H1 (cell line): Measurements from ENCODE around the gene MAP3K6. TPM values are rescaled to one million over a fixed set of nuclear protein-coding genes. Genes with fewer than 3 reads are reported as not detected.

Experiments
- CEBPB ChIP-seq: IDR thresholded peaks from 2 replicates; pipeline ENCODE4 v1.6.1; 2012; ENCODE audit warnings: low read depth, low read length
- E2F6 ChIP-seq: IDR thresholded peaks from 2 replicates; pipeline ENCODE4 v1.6.1; 2012; ENCODE audit warnings: inconsistent platforms
- FOSL1 ChIP-seq: IDR thresholded peaks from 2 replicates; pipeline ENCODE4 v1.6.1; 2011; ENCODE audit warnings: mild to moderate bottlenecking, low read depth, low read length, moderate library complexity; ENCODE audit not compliant: insufficient read depth
- JUND ChIP-seq: IDR thresholded peaks from 2 replicates; pipeline ENCODE4 v1.6.1; 2011; ENCODE audit warnings: mild to moderate bottlenecking, improper control_type of control experiment, low read length
- RFX5 ChIP-seq: IDR thresholded peaks from 2 replicates; pipeline ENCODE4 v1.6.1; 2011; ENCODE audit warnings: low read depth, low read length, improper control_type of control experiment, borderline replicate concordance
- RXRA ChIP-seq: IDR thresholded peaks from 2 replicates; pipeline ENCODE4 v1.6.1; 2011; ENCODE audit warnings: low read depth, mild to moderate bottlenecking, low read length, moderate library complexity; ENCODE audit not compliant: insufficient read depth
- SUZ12 ChIP-seq: fragments of 200-600 bp; sonication (generic); IDR thresholded peaks from 2 replicates; pipeline ENCODE4 v1.6.1; 2012; ENCODE audit warnings: mild to moderate bottlenecking, inconsistent platforms, low read length, moderate library complexity, mixed read lengths
- polyA plus RNA-seq, 7 experiments: library from polyadenylated mRNA; depleted of rRNA in 3 of 7; stranded (reverse) in 5 of 7; unstranded in 2 of 7; fragments of >200 nt in 5 of 7; fragments of 200-250 nt in 2 of 7; gene quantifications; 1 replicate in 5 of 7; 2 replicates in 1 of 7; 4 replicates in 1 of 7; pipeline versions ENCODE4 v1.2.1 to v1.2.3, GENCODE V29; 2011 to 2013; ENCODE audit warnings: missing spikeins in 2 of 7, mixed read lengths in 2 of 7
- total RNA-seq: library from RNA; stranded (reverse); fragmentation: NEBNext Ultra II Directional; extraction: Animal tissue kit (Norgen Biotek cat#: 25700); gene quantifications from 2 replicates; pipeline ENCODE4 v1.2.1, GENCODE V29; 2021

The MAP3K6 gene
- total and polyA plus RNA-seq, 2 of the 8 experiments (the other 6 are each of a cell fraction or from before 2014, with no cell fraction given), result 7.4 to 7.6 TPM

DNA sequence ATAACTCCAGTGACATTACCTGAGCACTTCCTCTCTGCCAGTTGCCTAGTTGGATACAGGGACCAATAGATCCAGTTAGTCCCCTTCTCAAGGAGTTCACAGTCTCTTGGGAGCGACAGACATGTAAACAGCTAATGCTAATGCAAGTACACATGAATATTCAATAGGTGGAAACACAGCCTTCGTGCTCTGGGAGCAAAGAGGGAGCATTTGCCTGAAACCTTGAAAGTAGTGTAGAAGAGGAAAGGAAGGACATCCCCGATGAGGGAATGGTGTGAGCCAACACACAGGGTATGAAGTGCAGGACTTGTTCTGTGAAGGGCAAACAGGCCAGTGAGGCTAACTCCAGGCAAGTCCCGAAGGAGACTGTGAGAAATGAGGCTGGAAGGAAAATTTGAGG is 48.6 kb downstream of the MAP3K6 start (continued):
- no peak for TF ChIP-seq FOSL1
- TF ChIP-seq SUZ12, result no peak
- no peak for TF ChIP-seq RXRA
- TF ChIP-seq CEBPB, result no peak
- TF ChIP-seq JUND, result no peak
- TF ChIP-seq E2F6, result no peak
- no peak for TF ChIP-seq RFX5
